Motor neuron (in vitro differentiated cells): ENCODE results near the gene ARHGAP10. TPM values are rescaled to one million over a fixed set of nuclear protein-coding genes. Genes with fewer than 3 reads are reported as not detected.
A peak's percentile ranks its signal among the peaks of the same experiment; 100 is the strongest.

Source experiments
- ATAC-seq, 8 experiments: fragments of 200-7000 bp; cut with Tn5 transposase; replicated peaks in 6 of 8; 2 replicates each; pipeline ENCODE4 v1.8.0; 2021; ENCODE audit warnings: mild to moderate bottlenecking in 8 of 8, moderate library complexity in 8 of 8
- H3K27ac ChIP-seq, 2 donors: fragments of 250-450 bp; sonication (Bioruptor Pico); 2 replicates each; pipeline ENCODE4 v1.9.0; 2021; ENCODE audit warnings: antibody characterized with exemption in 2 of 2, mild to moderate bottlenecking in 2 of 2, moderate library complexity in 1 of 2
- H3K4me1 ChIP-seq, 2 donors: fragments of 250-450 bp; sonication (Bioruptor Pico); replicated peaks in 1 of 2; 2 replicates each; pipeline ENCODE4 v1.6.1; 2021; ENCODE audit warnings: antibody characterized with exemption in 2 of 2, mild to moderate bottlenecking in 2 of 2, moderate library complexity in 1 of 2
- H3K4me3 ChIP-seq, 5 donors: fragments of 250-450 bp; sonication (Bioruptor Pico); 2 replicates each; pipeline ENCODE4 v1.9.0; 2021; ENCODE audit warnings: antibody characterized with exemption in 5 of 5, mild to moderate bottlenecking in 5 of 5, moderate library complexity in 4 of 5
- WGBS, 10 experiments: fragments of 450-650 bp; shearing (Covaris generic); methylation state at CpG; one replicate each; pipeline ENCODE4 v1.0.0; 2022; 5-methylcytosine and 5-hydroxymethylcytosine counted together
- in situ Hi-C, 9 experiments: fragments of 400-800 bp; cut with MboI; loops; one replicate each; pipeline ENCODE4 v1.15.0; 2021; ENCODE audit warnings: low sequenced_read_pairs in 9 of 9, low pct_unique_long_range_greater_than_20kb in 2 of 9; ENCODE audit not compliant: unreplicated experiment in 9 of 9
- total RNA-seq, 8 experiments: library from RNA; unstranded; fragments of 300-600 nt; gene quantifications; 2 replicates each; pipeline versions ENCODE4 v1.2.3 to v1.2.4, GENCODE V29; 2022

ARHGAP10 gene
- total RNA-seq, 8 experiments from 2014 or later, result 1.6 to 16.1 (median 8.2) TPM

- Histone ChIP-seq H3K4me3 (no peak overlapping the region), H3K4me1 (peaks cover 7 to 21% of the 10 kb centered on the region in 2 donors), H3K27ac (no peak overlapping the region)
- in situ Hi-C loops, result no loop called here
- peak in 5 of 8 experiments; percentile 40 to 68 (median 56) for ATAC-seq
- WGBS, 10 experiments, result 26 to 80% (median 44%) methylated on average over 1 to 4 of the region's 4 CpGs; no CpG with 5 or more reads in 2 of the 10 experiments
Measured at GRCh38 chr4:148101790-148102189, 369.9 kb downstream of the ARHGAP10 start.

DNA sequence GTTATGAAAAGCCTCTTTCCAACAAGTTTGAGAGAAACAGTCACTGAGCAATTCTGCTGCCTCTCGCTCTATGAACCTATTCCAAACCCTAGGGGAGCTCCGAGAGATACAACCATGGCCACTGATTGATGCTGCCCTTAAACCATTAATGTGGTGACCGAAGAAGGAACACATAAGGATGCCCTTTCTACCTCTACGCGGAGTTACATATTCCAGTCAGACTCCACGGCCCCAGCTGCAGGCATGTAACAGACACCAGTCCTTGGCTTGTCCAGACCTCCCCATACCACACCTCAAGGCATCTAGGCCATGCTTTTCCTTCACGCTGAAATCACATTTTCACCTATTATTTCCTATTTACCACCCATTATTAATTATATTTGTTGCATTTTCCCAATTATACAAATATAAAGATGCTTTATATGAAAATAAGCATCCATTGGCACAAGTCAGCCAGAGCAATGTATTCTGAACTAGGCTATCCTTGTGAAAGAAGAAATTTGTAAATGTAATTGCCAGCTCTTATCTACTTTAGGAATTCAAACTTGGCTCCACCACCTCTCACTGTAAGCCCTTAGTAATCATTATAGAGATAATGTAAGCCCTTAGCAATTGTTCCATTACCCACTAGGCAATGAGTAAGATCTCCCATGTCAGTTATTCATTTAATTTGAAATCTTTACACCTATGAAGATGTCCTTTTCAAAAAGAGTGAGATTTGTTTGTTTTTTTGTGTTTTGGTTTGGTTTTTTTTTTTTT lies 371.9 kb downstream of the ARHGAP10 start:
- in situ Hi-C loops, result no loop called here
- no peak for ATAC-seq
- Histone ChIP-seq H3K4me1 (peaks cover 7 to 17% of the 10 kb centered on the region in 2 donors), H3K4me3 (no peak overlapping the region), H3K27ac (no peak overlapping the region)
- WGBS, 10 experiments, result 81 to 100% (median 93%) methylated on average over 3 to 7 of the region's 7 CpGs; no CpG with 5 or more reads in 1 of the 10 experiments

- in situ Hi-C loops, result no loop called here
- Histone ChIP-seq H3K4me3 (no peak overlapping the region), H3K27ac (no peak overlapping the region), H3K4me1 (peaks cover 0 to 13% of the 10 kb centered on the region in 2 donors)
- ATAC-seq, result no peak
- 40 to 100% (median 69%) methylated on average over 1 to 5 of the region's 7 CpGs; no CpG with 5 or more reads in 4 of the 10 experiments for WGBS, 10 experiments
Measured at GRCh38 chr4:148108766-148109165, 376.9 kb downstream of the ARHGAP10 start.

DNA sequence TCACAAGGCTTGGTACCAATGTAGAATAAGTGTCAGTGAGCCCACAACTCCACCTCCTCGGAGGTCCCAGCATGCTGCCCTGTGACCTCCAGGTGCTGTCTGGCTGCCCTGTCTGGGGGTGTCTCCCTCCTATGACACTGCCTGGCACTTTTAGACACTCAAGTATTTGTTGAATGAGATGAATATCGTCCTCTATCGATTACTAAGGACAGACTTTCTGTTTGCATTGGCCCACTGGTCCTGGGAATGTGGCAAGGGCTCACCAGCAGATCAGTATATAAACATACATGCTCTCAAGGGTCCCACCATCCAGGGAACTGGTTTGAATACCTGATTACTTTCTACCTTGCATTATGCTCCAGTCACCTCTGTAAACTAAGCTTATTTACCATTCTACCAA lies 377.3 kb downstream of the ARHGAP10 start:
- H3K27ac ChIP-seq, result no peak overlapping the region
- ATAC-seq, result no peak
- 72 to 100% (median 98%) methylated on average over 1 to 3 of the region's 3 CpGs; no CpG with 5 or more reads in 4 of the 10 experiments for WGBS, 10 experiments
- no peak overlapping the region for H3K4me3 ChIP-seq
- in situ Hi-C loops, result no loop called here
- peaks cover 0 to 13% of the 10 kb centered on the region in 2 donors for H3K4me1 ChIP-seq

- no peak overlapping the region for H3K27ac ChIP-seq
- in situ Hi-C loops, result no loop called here
- ATAC-seq, result no peak
- H3K4me3 ChIP-seq, result no peak overlapping the region
- WGBS, 10 experiments, result 94 to 100% (median 100%) methylated on average over 1 to 3 of the region's 3 CpGs; no CpG with 5 or more reads in 4 of the 10 experiments
- H3K4me1 ChIP-seq, result peaks cover 0 to 13% of the 10 kb centered on the region in 2 donors
Measured at GRCh38 chr4:148110169-148110568, 378.3 kb downstream of the ARHGAP10 start.

DNA sequence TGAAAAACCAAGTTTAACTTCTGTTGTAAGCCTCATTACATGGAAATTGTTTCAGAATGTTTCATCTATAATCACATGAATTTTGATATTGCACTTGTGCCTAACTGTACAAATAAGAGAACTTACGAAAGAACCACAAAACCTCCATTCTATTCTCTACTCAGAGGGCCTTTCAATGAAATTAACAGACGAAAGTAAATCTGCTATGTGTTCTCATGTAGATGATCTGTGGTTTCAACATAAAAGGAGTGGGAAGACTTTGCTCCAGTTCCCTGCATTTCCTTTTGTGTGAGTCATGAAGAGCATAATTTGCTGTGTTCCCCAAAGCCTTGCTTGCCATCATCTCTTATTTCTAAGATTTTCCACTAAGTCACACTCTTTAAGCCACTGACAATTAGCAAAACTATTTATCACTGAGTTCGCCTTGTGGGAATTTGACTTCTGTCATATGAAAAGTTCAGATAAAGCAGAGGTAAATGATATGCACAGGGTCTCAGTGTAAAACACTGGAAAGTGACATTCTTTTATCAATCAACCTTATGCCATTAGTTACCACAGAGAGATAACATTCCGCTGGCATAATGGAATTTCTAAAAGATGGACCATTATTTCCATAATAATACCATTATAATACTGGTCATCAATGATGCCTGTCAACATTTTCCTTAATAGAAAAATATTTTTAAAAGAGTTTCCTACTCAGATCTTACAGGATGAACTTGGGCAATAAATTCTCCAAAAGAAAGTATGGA lies 380.5 kb downstream of the ARHGAP10 start:
- Histone ChIP-seq H3K27ac (peak overlapping the region in 1 of 2 donors; percentile 7), H3K4me3 (no peak overlapping the region), H3K4me1 (peaks cover 0 to 13% of the 10 kb centered on the region in 2 donors)
- peak; percentile 24 to 98 (median 78) for ATAC-seq
- in situ Hi-C loops, result no loop called here
- 0 to 53% (median 36%) methylated on average over 2 to 4 of the region's 4 CpGs for WGBS, 10 experiments

DNA sequence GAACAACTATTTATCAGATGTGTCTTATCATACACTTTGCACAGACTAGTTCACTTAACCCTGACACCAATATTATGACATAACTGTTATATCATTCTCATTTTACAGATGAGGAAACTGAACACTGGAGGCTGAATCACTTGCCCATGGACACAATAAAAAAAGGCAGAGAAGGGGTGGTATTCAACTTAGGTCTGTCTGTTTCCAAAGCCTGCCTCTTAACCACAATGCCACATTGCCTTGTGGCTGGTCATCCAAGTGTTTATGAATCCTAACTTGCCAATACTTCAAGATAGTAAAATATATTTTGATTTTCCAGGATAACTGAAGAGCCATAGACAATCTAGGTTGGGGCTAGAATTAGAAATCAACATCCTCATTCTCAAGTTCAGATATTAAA lies 382.5 kb downstream of the ARHGAP10 start:
- Histone ChIP-seq H3K27ac (no peak overlapping the region), H3K4me3 (no peak overlapping the region), H3K4me1 (peaks cover 0 to 13% of the 10 kb centered on the region in 2 donors)
- in situ Hi-C loops, result no loop called here
- ATAC-seq, result no peak

GRCh38 chr4:148116264-148116663 lies 384.4 kb downstream of the ARHGAP10 start:
- peaks cover 0 to 13% of the 10 kb centered on the region in 2 donors for H3K4me1 ChIP-seq
- ATAC-seq, result no peak
- no peak overlapping the region for H3K4me3 ChIP-seq
- in situ Hi-C loops, result no loop called here
- WGBS, 10 experiments, result 0 to 100% (median 89%) methylated on average over 1 to 2 of the region's 2 CpGs; no CpG with 5 or more reads in 2 of the 10 experiments
- no peak overlapping the region for H3K27ac ChIP-seq

- Histone ChIP-seq H3K4me1 (peaks cover 0 to 7% of the 10 kb centered on the region in 2 donors), H3K27ac (no peak overlapping the region), H3K4me3 (no peak overlapping the region)
- peak in 1 of 8 experiments; percentile 62 for ATAC-seq
- 10 to 94% (median 80%) methylated on average over 1 to 4 of the region's 4 CpGs; no CpG with 5 or more reads in 3 of the 10 experiments for WGBS, 10 experiments
- in situ Hi-C loops, result no loop called here
Measured at GRCh38 chr4:148116969-148117368, 385.1 kb downstream of the ARHGAP10 start.

GRCh38 chr4:148118179-148118578 lies 386.3 kb downstream of the ARHGAP10 start:
- Histone ChIP-seq H3K4me3 (no peak overlapping the region), H3K4me1 (peaks cover 0 to 4% of the 10 kb centered on the region in 2 donors), H3K27ac (no peak overlapping the region)
- in situ Hi-C loops, result no loop called here
- no peak for ATAC-seq
- WGBS, 10 experiments, result 57 to 96% (median 80%) methylated on average over 1 to 3 of the region's 4 CpGs; no CpG with 5 or more reads in 1 of the 10 experiments

DNA sequence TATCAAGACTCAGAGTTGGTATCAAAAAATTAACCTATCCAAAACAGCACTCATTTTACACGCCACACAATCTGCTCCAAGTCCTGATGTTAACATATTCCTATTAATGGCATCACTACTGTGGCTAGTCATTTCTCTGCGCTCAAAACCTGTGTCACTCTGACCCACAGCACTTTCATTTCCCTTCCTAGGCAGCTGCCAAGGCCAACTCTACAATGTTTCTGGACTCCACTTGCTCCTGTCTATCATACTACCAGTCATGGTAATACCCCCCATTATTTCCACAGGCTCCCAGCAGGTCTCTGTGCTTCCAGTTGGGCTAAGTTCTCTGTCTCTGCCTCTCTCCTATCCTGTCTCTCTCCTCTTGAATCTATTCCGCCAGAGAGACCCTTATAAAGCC lies 386.7 kb downstream of the ARHGAP10 start:
- in situ Hi-C loops, result no loop called here
- no peaks in the 10 kb centered on the region for H3K4me1 ChIP-seq
- H3K4me3 ChIP-seq, result no peak overlapping the region
- 13 to 100% (median 78%) methylated on average over 1 to 3 of the region's 3 CpGs; no CpG with 5 or more reads in 3 of the 10 experiments for WGBS, 10 experiments
- no peak overlapping the region for H3K27ac ChIP-seq
- ATAC-seq, result no peak

DNA sequence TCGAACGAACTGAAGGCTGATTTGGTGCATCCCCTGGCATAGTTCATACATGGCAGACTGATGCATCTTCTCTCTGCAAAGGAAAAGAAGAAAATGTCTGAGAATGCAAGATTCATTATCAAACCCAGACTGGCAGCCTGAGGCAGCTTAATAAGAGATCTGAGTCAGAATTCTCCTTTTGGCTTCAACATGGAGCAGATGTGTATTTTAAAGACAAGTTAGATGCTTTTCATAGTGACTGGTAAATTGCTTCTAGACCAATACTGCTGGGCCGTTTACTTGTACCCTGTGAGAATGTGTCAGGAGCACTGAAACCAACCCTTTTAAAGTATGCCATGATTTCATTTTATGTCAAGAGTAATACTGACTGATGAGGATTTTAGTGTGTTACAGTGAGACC lies 388.3 kb downstream of the ARHGAP10 start:
- H3K4me1 ChIP-seq, result no peaks in the 10 kb centered on the region
- no peak overlapping the region for H3K27ac ChIP-seq
- in situ Hi-C loops, result no loop called here
- no peak for ATAC-seq
- no peak overlapping the region for H3K4me3 ChIP-seq
- 20 to 100% (median 76%) methylated on average over 1 to 3 of the region's 3 CpGs for WGBS, 10 experiments
